ENCODE measurements around the gene GAL. TPM values are rescaled to one million over a fixed set of nuclear protein-coding genes. Genes with fewer than 3 reads are reported as not detected.
A peak's percentile ranks its signal among the peaks of the same experiment; 100 is the strongest.

The GAL gene
- total RNA-seq, 1 experiment from 2014 or later: 65.2 TPM

GRCh38 chr11:68694431-68695297, 10.3 kb downstream of the GAL start:
- no peak overlapping the region for H2AK5ac ChIP-seq (ENCODE audit: insufficient read length, low read length)
- no peak overlapping the region for H3K23ac ChIP-seq (ENCODE audit: insufficient read length, low read depth, low read length)
- WGBS (ENCODE audit: extremely low coverage, insufficient read length, low lambda C conversion rate): no CpG with 5 or more reads among the region's 5 CpGs
- no peak overlapping the region for H3K56ac ChIP-seq (ENCODE audit: insufficient read length, low read depth, low read length)
- H4K8ac ChIP-seq (replicated peaks; ENCODE audit: insufficient read length, low read depth, low read length): no peak overlapping the region
- no peak overlapping the region for H3K18ac ChIP-seq (ENCODE audit: insufficient read length, low read depth, low read length)
- no peaks in the 10 kb centered on the region for H3K27me3 ChIP-seq (ENCODE audit: insufficient read depth, low read length)
- no peaks in the 10 kb centered on the region for H4K20me1 ChIP-seq (ENCODE audit: control insufficient read depth, insufficient read depth, insufficient read length)
- H3K9me3 Mint-ChIP-seq: peaks cover 14 to 19% of the 10 kb centered on the region in 2 experiments
- H3K9ac ChIP-seq (ENCODE audit: extremely low read depth, insufficient read length, low read length): no peak overlapping the region
- H4K91ac ChIP-seq (ENCODE audit: insufficient read length, low read depth, low read length): no peak overlapping the region
- H2AFZ ChIP-seq (ENCODE audit: low read length): no peak overlapping the region
- H3K4me2 ChIP-seq (ENCODE audit: insufficient read depth, insufficient read length, low read length): no peak overlapping the region
- peaks cover 7 to 25% (median 15%) of the 10 kb centered on the region in 3 experiments for H3K36me3 Mint-ChIP-seq (ENCODE audit: insufficient read depth in 1 of 3, low read depth in 3 of 3)
- H3K4me3 Mint-ChIP-seq: peak overlapping the region; percentile 13 to 53; a peak in 3 of 5 replicates
- no peak overlapping the region for H3K4ac ChIP-seq (ENCODE audit: low read depth, low read length)
- peaks cover 48 to 59% of the 10 kb centered on the region in 2 experiments for H3K4me1 Mint-ChIP-seq
- H2BK12ac ChIP-seq (ENCODE audit: insufficient read length, low read depth, low read length): no peak overlapping the region
- H2BK5ac ChIP-seq (ENCODE audit: insufficient read length, low read length): no peak overlapping the region
- no peak overlapping the region for H2BK15ac ChIP-seq (ENCODE audit: low read depth, low read length)
- no peak overlapping the region for H4K5ac ChIP-seq (ENCODE audit: insufficient read length, low read depth, low read length)
- TF ChIP-seq, protein P1, sequence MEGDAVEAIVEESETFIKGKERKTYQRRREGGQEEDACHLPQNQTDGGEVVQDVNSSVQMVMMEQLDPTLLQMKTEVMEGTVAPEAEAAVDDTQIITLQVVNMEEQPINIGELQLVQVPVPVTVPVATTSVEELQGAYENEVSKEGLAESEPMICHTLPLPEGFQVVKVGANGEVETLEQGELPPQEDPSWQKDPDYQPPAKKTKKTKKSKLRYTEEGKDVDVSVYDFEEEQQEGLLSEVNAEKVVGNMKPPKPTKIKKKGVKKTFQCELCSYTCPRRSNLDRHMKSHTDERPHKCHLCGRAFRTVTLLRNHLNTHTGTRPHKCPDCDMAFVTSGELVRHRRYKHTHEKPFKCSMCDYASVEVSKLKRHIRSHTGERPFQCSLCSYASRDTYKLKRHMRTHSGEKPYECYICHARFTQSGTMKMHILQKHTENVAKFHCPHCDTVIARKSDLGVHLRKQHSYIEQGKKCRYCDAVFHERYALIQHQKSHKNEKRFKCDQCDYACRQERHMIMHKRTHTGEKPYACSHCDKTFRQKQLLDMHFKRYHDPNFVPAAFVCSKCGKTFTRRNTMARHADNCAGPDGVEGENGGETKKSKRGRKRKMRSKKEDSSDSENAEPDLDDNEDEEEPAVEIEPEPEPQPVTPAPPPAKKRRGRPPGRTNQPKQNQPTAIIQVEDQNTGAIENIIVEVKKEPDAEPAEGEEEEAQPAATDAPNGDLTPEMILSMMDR (conservative IDR thresholded peaks at IDR 0.05): no peak
- no peak overlapping the region for H2BK120ac ChIP-seq (ENCODE audit: low read depth, low read length, poor library complexity, severe bottlenecking)
- no peaks in the 10 kb centered on the region for H3K23me2 ChIP-seq (ENCODE audit: insufficient read length, low read depth, low read length, poor library complexity, severe bottlenecking)
- H3K79me2 ChIP-seq (ENCODE audit: insufficient read depth, low read length): no peaks in the 10 kb centered on the region
- no peak overlapping the region for H3K27ac ChIP-seq (ENCODE audit: insufficient read length, low read depth, low read length)
- H3K79me1 ChIP-seq (ENCODE audit: insufficient read depth, low read depth, low read length, poor library complexity, severe bottlenecking): no peaks in the 10 kb centered on the region
- H3K9me3 ChIP-seq (ENCODE audit: control insufficient read depth, low read depth, low read length): no peaks in the 10 kb centered on the region
- no peak overlapping the region for H3K14ac ChIP-seq (ENCODE audit: insufficient read depth, low read length)
- DNase-seq: no peak
- peak overlapping the region; percentile 53 to 98 (median 63); a peak in 6 of 7 replicates for H3K27ac Mint-ChIP-seq
- no peak overlapping the region for H2BK20ac ChIP-seq (ENCODE audit: low read depth, low read length, poor library complexity, severe bottlenecking)
- peaks cover 2% of the 10 kb centered on the region; the same call in 1 of the 2 replicates for H3K4me1 ChIP-seq (ENCODE audit: insufficient read depth, low read length)
- no peak overlapping the region for H3T11ph ChIP-seq (ENCODE audit: low read length)
- H3K27me3 Mint-ChIP-seq (ENCODE audit: low read depth): no peaks in the 10 kb centered on the region; the same call in 1 of the 2 replicates
